Glomerular endothelial cell (primary cell): ENCODE results near the gene ACOT13. TPM values are rescaled to one million over a fixed set of nuclear protein-coding genes. Genes with fewer than 3 reads are reported as not detected.
"Not testable (repeated sequence)": the region's sequence is repeated elsewhere in the genome, so short reads cannot be mapped to it uniquely, and the experiment has no call there.

ENCODE experiments used
- DNase-seq: peaks from one replicate; pipeline ENCODE4 v3.0.0-alpha.2; 2011; ENCODE audit warnings: low read depth, low spot score; ENCODE audit errors: extremely low read depth
- total RNA-seq: library from RNA; depleted of rRNA; stranded (reverse); fragments of >200 nt; gene quantifications from 2 replicates; pipeline ENCODE4 v1.2.3, GENCODE V29; 2015

Gene ACOT13
- total RNA-seq, 1 donor from 2014 or later = 15.1 TPM

GRCh38 chr6:24660105-24660504, 6.8 kb upstream of the ACOT13 start:
- DNase-seq = no peak

- DNase-seq = not testable (repeated sequence)
Measured at GRCh38 chr6:24661759-24662158, 5.1 kb upstream of the ACOT13 start.

- no peak for DNase-seq
Measured at GRCh38 chr6:24662236-24662635, 4.6 kb upstream of the ACOT13 start.

- DNase-seq = no peak
Measured at GRCh38 chr6:24663189-24663588, 3.7 kb upstream of the ACOT13 start.

- DNase-seq = no peak
Measured at GRCh38 chr6:24664046-24664987, 2.6 kb upstream of the ACOT13 start.

- no peak for DNase-seq
Measured at GRCh38 chr6:24666097-24666640, 708 bp upstream of the ACOT13 start.

- no peak for DNase-seq
Measured at GRCh38 chr6:24667378-24667803, 514 bp downstream of the ACOT13 start.

- DNase-seq = not testable (repeated sequence)
Measured at GRCh38 chr6:24668066-24668996, 1.5 kb downstream of the ACOT13 start.

- no peak for DNase-seq
Measured at GRCh38 chr6:24668997-24669361, 2.1 kb downstream of the ACOT13 start.

GRCh38 chr6:24670492-24670891, 3.6 kb downstream of the ACOT13 start:
- not testable (repeated sequence) for DNase-seq

GRCh38 chr6:24671077-24671476, 4.2 kb downstream of the ACOT13 start:
- not testable (repeated sequence) for DNase-seq

- no peak for DNase-seq
Measured at GRCh38 chr6:24672620-24673182, 5.8 kb downstream of the ACOT13 start.

GRCh38 chr6:24673625-24674024, 6.7 kb downstream of the ACOT13 start:
- DNase-seq = no peak

- not testable (repeated sequence) for DNase-seq
Measured at GRCh38 chr6:24678792-24679352, 12.0 kb downstream of the ACOT13 start.

GRCh38 chr6:24680582-24680981, 13.7 kb downstream of the ACOT13 start:
- no peak for DNase-seq

GRCh38 chr6:24683297-24684296, 16.7 kb downstream of the ACOT13 start:
- no peak for DNase-seq

GRCh38 chr6:24686408-24686807, 19.5 kb downstream of the ACOT13 start:
- no peak for DNase-seq

- DNase-seq = no peak
Measured at GRCh38 chr6:24686946-24687345, 20.1 kb downstream of the ACOT13 start.

- no peak for DNase-seq
Measured at GRCh38 chr6:24689964-24690363, 23.1 kb downstream of the ACOT13 start.
